ENCODE results near the gene STK33. TPM values are rescaled to one million over a fixed set of nuclear protein-coding genes. Genes with fewer than 3 reads are reported as not detected.

The STK33 gene
- total RNA-seq, 1 experiment from 2014 or later = 3.9 TPM

DNA sequence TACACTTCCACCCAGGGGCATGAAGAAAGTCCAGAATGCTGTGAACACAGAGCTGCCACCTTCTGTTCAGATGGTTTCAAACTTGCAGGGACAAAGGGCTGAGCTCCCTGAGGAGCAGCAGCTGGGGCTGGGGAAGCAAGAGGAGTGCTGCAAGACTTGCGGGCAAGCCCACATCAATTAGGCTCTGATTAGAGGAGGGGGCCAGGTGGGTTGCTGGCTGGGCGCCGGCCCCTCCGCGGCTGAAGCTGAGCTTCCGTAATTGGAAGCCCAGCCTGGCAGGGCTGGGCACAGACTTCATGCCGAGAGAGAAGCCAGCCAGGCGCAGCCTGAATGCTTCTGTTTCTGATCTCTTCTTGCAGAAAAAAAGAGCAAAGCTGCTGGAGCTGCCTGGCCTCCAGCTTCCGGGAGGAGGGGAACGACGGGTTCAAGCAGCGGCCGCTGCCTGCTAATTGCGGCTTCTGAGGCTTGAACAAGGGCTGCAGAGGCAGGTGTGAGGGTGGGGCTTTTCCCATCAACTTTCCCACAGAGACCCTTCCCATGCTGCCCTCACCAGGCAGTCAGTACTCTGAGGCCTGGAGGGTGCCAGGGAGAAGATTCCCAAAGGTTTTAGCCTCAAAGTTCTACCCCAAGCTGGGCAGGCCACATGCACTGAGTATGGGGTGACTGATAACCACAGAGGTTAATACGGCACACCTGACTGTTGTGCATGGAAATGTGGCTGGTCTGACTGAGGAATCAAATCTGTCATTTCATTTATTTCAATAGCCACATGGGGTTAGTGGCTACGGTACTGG, 239.2 kb downstream of the STK33 start:
- Histone ChIP-seq H3K27me3 (ENCODE audit: control insufficient read depth, insufficient read depth, low read length) (peaks cover 5% of the 10 kb centered on the region), H3K4me3 (ENCODE audit: low read depth in 2 of 2, low read length in 2 of 2) (no peak overlapping the region), H3K36me3 (ENCODE audit: control insufficient read depth, insufficient read depth, low read length) (no peaks in the 10 kb centered on the region), H3K4me1 (ENCODE audit: control insufficient read depth, insufficient read depth, low read length) (no peaks in the 10 kb centered on the region), H3K9me3 (ENCODE audit: control insufficient read depth, insufficient read depth, low read depth, low read length) (no peaks in the 10 kb centered on the region), H3K27ac (ENCODE audit: low read length) (no peak overlapping the region)
- ChIA-PET CTCF (interaction anchor here (0.7 kb wide), 1 partner anchor 11 kb away, joined by 7 read pairs; no protein-coding TSS in a partner anchor), POLR2A (no interaction called here)
- no peak for DNase-seq (ENCODE audit: low read depth, low spot score)
- ATAC-seq = peak; percentile 61; the same call in 1 of the 2 replicates
- in situ Hi-C loops (cut with HindIII; ENCODE audit: low pct_unique_long_range_greater_than_20kb, low sequenced_read_pairs) (no loop called here), intact Hi-C loops (cut with micrococcal nuclease; ENCODE audit: unreplicated experiment) (no loop called here)
- TF ChIP-seq, protein P1, sequence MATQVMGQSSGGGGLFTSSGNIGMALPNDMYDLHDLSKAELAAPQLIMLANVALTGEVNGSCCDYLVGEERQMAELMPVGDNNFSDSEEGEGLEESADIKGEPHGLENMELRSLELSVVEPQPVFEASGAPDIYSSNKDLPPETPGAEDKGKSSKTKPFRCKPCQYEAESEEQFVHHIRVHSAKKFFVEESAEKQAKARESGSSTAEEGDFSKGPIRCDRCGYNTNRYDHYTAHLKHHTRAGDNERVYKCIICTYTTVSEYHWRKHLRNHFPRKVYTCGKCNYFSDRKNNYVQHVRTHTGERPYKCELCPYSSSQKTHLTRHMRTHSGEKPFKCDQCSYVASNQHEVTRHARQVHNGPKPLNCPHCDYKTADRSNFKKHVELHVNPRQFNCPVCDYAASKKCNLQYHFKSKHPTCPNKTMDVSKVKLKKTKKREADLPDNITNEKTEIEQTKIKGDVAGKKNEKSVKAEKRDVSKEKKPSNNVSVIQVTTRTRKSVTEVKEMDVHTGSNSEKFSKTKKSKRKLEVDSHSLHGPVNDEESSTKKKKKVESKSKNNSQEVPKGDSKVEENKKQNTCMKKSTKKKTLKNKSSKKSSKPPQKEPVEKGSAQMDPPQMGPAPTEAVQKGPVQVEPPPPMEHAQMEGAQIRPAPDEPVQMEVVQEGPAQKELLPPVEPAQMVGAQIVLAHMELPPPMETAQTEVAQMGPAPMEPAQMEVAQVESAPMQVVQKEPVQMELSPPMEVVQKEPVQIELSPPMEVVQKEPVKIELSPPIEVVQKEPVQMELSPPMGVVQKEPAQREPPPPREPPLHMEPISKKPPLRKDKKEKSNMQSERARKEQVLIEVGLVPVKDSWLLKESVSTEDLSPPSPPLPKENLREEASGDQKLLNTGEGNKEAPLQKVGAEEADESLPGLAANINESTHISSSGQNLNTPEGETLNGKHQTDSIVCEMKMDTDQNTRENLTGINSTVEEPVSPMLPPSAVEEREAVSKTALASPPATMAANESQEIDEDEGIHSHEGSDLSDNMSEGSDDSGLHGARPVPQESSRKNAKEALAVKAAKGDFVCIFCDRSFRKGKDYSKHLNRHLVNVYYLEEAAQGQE (IDR thresholded peaks at IDR 0.05; ENCODE audit: insufficient read depth in 1 of 2, low read depth in 2 of 2, low read length in 1 of 2) = no peak
- TF ChIP-seq, protein P2, sequence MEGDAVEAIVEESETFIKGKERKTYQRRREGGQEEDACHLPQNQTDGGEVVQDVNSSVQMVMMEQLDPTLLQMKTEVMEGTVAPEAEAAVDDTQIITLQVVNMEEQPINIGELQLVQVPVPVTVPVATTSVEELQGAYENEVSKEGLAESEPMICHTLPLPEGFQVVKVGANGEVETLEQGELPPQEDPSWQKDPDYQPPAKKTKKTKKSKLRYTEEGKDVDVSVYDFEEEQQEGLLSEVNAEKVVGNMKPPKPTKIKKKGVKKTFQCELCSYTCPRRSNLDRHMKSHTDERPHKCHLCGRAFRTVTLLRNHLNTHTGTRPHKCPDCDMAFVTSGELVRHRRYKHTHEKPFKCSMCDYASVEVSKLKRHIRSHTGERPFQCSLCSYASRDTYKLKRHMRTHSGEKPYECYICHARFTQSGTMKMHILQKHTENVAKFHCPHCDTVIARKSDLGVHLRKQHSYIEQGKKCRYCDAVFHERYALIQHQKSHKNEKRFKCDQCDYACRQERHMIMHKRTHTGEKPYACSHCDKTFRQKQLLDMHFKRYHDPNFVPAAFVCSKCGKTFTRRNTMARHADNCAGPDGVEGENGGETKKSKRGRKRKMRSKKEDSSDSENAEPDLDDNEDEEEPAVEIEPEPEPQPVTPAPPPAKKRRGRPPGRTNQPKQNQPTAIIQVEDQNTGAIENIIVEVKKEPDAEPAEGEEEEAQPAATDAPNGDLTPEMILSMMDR (IDR thresholded peaks at IDR 0.05) = no peak
- no peak for TF ChIP-seq TCF7L2 (IDR thresholded peaks at IDR 0.05; ENCODE audit: low read depth, low read length)
- no peak for TF ChIP-seq SIN3A (IDR thresholded peaks at IDR 0.05; ENCODE audit: borderline replicate concordance, insufficient read depth, low read depth, low read length)
- TF ChIP-seq POLR2AphosphoS5 (IDR thresholded peaks at IDR 0.05; ENCODE audit: low read depth, low read length) = no peak
- no TSS peak for BruUV-seq (replicated peaks)

DNA sequence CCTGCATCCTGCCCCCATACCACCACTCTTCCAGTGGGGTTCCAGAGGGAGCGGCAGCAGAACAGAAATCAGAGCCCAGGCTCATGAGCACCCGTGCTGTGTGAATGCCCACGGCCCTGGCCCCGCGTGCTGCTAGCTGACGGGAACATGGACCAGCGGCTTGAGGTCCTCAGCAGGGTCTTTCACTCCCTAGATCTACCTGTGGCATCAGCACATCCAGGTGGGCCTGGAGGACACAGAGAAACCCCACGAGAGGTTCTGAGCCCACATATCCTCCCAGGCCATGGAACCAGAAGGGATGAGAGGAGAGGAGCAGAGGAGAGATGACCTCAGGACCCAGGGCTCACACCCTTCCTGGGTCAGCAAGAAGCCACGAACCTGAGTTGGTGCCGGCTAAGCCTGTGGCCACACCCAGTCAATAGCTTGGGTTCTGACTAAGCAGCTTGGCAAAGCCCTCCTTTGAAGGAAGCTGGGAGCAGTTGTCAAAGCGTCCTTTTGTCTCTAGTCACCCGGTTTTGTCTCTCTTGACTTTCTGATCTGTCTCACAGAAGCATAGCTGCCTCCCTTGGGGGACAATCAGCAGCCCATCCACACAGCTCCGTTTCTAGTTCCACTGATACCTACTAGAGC, 241.0 kb downstream of the STK33 start:
- peaks cover 5% of the 10 kb centered on the region for H3K27me3 ChIP-seq (ENCODE audit: control insufficient read depth, insufficient read depth, low read length)
- H3K4me1 ChIP-seq (ENCODE audit: control insufficient read depth, insufficient read depth, low read length) = no peaks in the 10 kb centered on the region
- no peak overlapping the region for H3K27ac ChIP-seq (ENCODE audit: low read length)
- CTCF ChIA-PET = no interaction called here
- intact Hi-C loops (cut with micrococcal nuclease; ENCODE audit: unreplicated experiment) = no loop called here
- no TSS peak for BruUV-seq (replicated peaks)
- no peaks in the 10 kb centered on the region for H3K9me3 ChIP-seq (ENCODE audit: control insufficient read depth, insufficient read depth, low read depth, low read length)
- DNase-seq (ENCODE audit: low read depth, low spot score) (no peak), ATAC-seq (no peak)
- in situ Hi-C loops (cut with HindIII; ENCODE audit: low pct_unique_long_range_greater_than_20kb, low sequenced_read_pairs) = no loop called here
- no peak overlapping the region for H3K4me3 ChIP-seq (ENCODE audit: low read depth in 2 of 2, low read length in 2 of 2)
- no peak for TF ChIP-seq SIN3A (IDR thresholded peaks at IDR 0.05; ENCODE audit: borderline replicate concordance, insufficient read depth, low read depth, low read length)
- TF ChIP-seq, protein P1 (IDR thresholded peaks at IDR 0.05; ENCODE audit: insufficient read depth in 1 of 2, low read depth in 2 of 2, low read length in 1 of 2) = no peak
- TF ChIP-seq, protein P2 (IDR thresholded peaks at IDR 0.05) = no peak
- no peak for TF ChIP-seq TCF7L2 (IDR thresholded peaks at IDR 0.05; ENCODE audit: low read depth, low read length)
- no peak for TF ChIP-seq POLR2AphosphoS5 (IDR thresholded peaks at IDR 0.05; ENCODE audit: low read depth, low read length)
- POLR2A ChIA-PET = no interaction called here
- H3K36me3 ChIP-seq (ENCODE audit: control insufficient read depth, insufficient read depth, low read length) = no peaks in the 10 kb centered on the region

Measured in Panc1 (cell line).